H9 (cell line): ENCODE results near the gene GRIN2D. TPM values are rescaled to one million over a fixed set of nuclear protein-coding genes. Genes with fewer than 3 reads are reported as not detected.

Experiments
- DNase-seq: peaks from one replicate; pipeline ENCODE4 v3.0.0-alpha.2; 2017
- H2AFZ ChIP-seq: one replicate; pipeline ENCODE4 v1.6.1; 2013; ENCODE audit warnings: mild to moderate bottlenecking, low read length, control low read depth, moderate library complexity
- H2AK5ac ChIP-seq: 2 replicates; pipeline ENCODE4 v1.6.1; 2013; ENCODE audit warnings: low read length, control low read depth, mixed read lengths; ENCODE audit not compliant: insufficient read length
- H2BK120ac ChIP-seq: one replicate; pipeline ENCODE4 v1.6.1; 2013; ENCODE audit warnings: low read depth, mild to moderate bottlenecking, low read length, control low read depth, inconsistent platforms; ENCODE audit not compliant: poor library complexity, severe bottlenecking
- H2BK12ac ChIP-seq: 2 replicates; pipeline ENCODE4 v1.6.1; 2013; ENCODE audit warnings: low read length, control low read depth, mixed read lengths, low read depth; ENCODE audit not compliant: insufficient read length
- H2BK15ac ChIP-seq: 2 replicates; pipeline ENCODE4 v1.6.1; 2013; ENCODE audit warnings: low read depth, low read length, control low read depth
- H2BK20ac ChIP-seq: one replicate; pipeline ENCODE4 v1.6.1; 2013; ENCODE audit warnings: low read depth, mild to moderate bottlenecking, low read length, control low read depth, inconsistent platforms; ENCODE audit not compliant: poor library complexity, severe bottlenecking
- H2BK5ac ChIP-seq: 2 replicates; pipeline ENCODE4 v1.6.1; 2013; ENCODE audit warnings: low read length, control low read depth, mixed read lengths; ENCODE audit not compliant: insufficient read length
- H3K14ac ChIP-seq: 2 replicates; pipeline ENCODE4 v1.6.1; 2013; ENCODE audit warnings: low read length, control low read depth; ENCODE audit not compliant: insufficient read depth
- H3K18ac ChIP-seq: 2 replicates; pipeline ENCODE4 v1.6.1; 2013; ENCODE audit warnings: low read depth, mild to moderate bottlenecking, mixed read lengths, low read length, control low read depth; ENCODE audit not compliant: insufficient read length
- H3K23ac ChIP-seq: 2 replicates; pipeline ENCODE4 v1.6.1; 2013; ENCODE audit warnings: low read length, control low read depth, mixed read lengths, low read depth; ENCODE audit not compliant: insufficient read length
- H3K23me2 ChIP-seq: 2 replicates; pipeline ENCODE4 v1.6.1; 2013; ENCODE audit warnings: low read depth, mild to moderate bottlenecking, mixed read lengths, low read length, control low read depth; ENCODE audit not compliant: insufficient read length, poor library complexity, severe bottlenecking
- H3K27ac ChIP-seq: 2 replicates; pipeline ENCODE4 v1.5.1; 2013; ENCODE audit warnings: low read length, control low read depth, mixed read lengths, low read depth; ENCODE audit not compliant: insufficient read length
- H3K27me3 ChIP-seq: 2 replicates; pipeline ENCODE4 v1.6.1; 2013; ENCODE audit warnings: low read length, control low read depth, inconsistent platforms; ENCODE audit not compliant: insufficient read depth
- H3K4ac ChIP-seq: 2 replicates; pipeline ENCODE4 v1.6.1; 2013; ENCODE audit warnings: low read depth, mild to moderate bottlenecking, control low read depth, inconsistent platforms, low read length, moderate library complexity
- H3K4me1 ChIP-seq: 2 replicates; pipeline ENCODE4 v1.6.1; 2013; ENCODE audit warnings: low read length, control low read depth, inconsistent platforms; ENCODE audit not compliant: insufficient read depth
- H3K4me2 ChIP-seq: 2 replicates; pipeline ENCODE4 v1.6.1; 2013; ENCODE audit warnings: low read length, control low read depth, mixed read lengths; ENCODE audit not compliant: insufficient read length, insufficient read depth
- H3K56ac ChIP-seq: 2 replicates; pipeline ENCODE4 v1.6.1; 2013; ENCODE audit warnings: low read depth, mild to moderate bottlenecking, mixed read lengths, low read length, control low read depth; ENCODE audit not compliant: insufficient read length
- H3K79me1 ChIP-seq: 2 replicates; pipeline ENCODE4 v1.6.1; 2013; ENCODE audit warnings: low read depth, mild to moderate bottlenecking, moderate library complexity, low read length, control low read depth, inconsistent platforms; ENCODE audit not compliant: insufficient read depth, poor library complexity, severe bottlenecking
- H3K79me2 ChIP-seq: 2 replicates; pipeline ENCODE4 v1.6.1; 2013; ENCODE audit warnings: low read length, control low read depth, inconsistent platforms; ENCODE audit not compliant: insufficient read depth
- H3K9ac ChIP-seq: 2 replicates; pipeline ENCODE4 v1.6.1; 2013; ENCODE audit warnings: low read length, control low read depth, mixed read lengths; ENCODE audit not compliant: insufficient read length; ENCODE audit errors: extremely low read depth
- H3K9me3 ChIP-seq: one replicate; pipeline ENCODE4 v1.6.1; 2013; ENCODE audit warnings: low read depth, low read length, inconsistent platforms; ENCODE audit not compliant: control insufficient read depth
- H3T11ph ChIP-seq: one replicate; pipeline ENCODE4 v1.6.1; 2013; ENCODE audit warnings: mild to moderate bottlenecking, low read length, control low read depth, inconsistent platforms
- H4K20me1 ChIP-seq: one replicate; pipeline ENCODE4 v1.6.1; 2013; ENCODE audit not compliant: control insufficient read depth, insufficient read length, insufficient read depth
- H4K5ac ChIP-seq: 2 replicates; pipeline ENCODE4 v1.6.1; 2013; ENCODE audit warnings: low read depth, mild to moderate bottlenecking, mixed read lengths, low read length, control low read depth; ENCODE audit not compliant: insufficient read length
- H4K8ac ChIP-seq: replicated peaks from 2 replicates; pipeline ENCODE4 v1.6.1; 2013; ENCODE audit warnings: low read length, control low read depth, mixed read lengths, low read depth; ENCODE audit not compliant: insufficient read length
- H4K91ac ChIP-seq: 2 replicates; pipeline ENCODE4 v1.6.1; 2013; ENCODE audit warnings: low read depth, mild to moderate bottlenecking, moderate library complexity, mixed read lengths, low read length, control low read depth; ENCODE audit not compliant: insufficient read length
- H3K27ac Mint-ChIP-seq, 3 experiments: 2 replicates in 2 of 3; 3 replicates in 1 of 3; pipeline ENCODE4 v1.8.0; 2020 to 2021; ENCODE audit warnings: mixed read lengths in 3 of 3, mild to moderate bottlenecking in 1 of 3, moderate library complexity in 1 of 3
- H3K27me3 Mint-ChIP-seq: 2 replicates; pipeline ENCODE4 v1.8.0; 2021; ENCODE audit warnings: low read depth, mild to moderate bottlenecking, moderate library complexity, mixed read lengths
- H3K36me3 Mint-ChIP-seq, 3 experiments: 2 replicates in 2 of 3; 3 replicates in 1 of 3; pipeline ENCODE4 v1.8.0; 2020 to 2021; ENCODE audit warnings: low read depth in 3 of 3, mixed read lengths in 3 of 3; ENCODE audit not compliant: insufficient read depth in 1 of 3
- H3K4me1 Mint-ChIP-seq, 2 experiments: 2 replicates each; pipeline ENCODE4 v1.8.0; 2020; ENCODE audit warnings: mixed read lengths in 2 of 2
- H3K4me3 Mint-ChIP-seq, 2 experiments: 2 replicates in 1 of 2; 3 replicates in 1 of 2; pipeline ENCODE4 v1.8.0; 2020 to 2021; ENCODE audit warnings: mild to moderate bottlenecking in 2 of 2, mixed read lengths in 2 of 2, moderate library complexity in 1 of 2
- H3K9me3 Mint-ChIP-seq, 2 experiments: 2 replicates in 1 of 2; 3 replicates in 1 of 2; pipeline ENCODE4 v1.8.0; 2020; ENCODE audit warnings: mild to moderate bottlenecking in 2 of 2, mixed read lengths in 2 of 2, moderate library complexity in 1 of 2
- WGBS: extraction: QIAGEN DNeasy Blood & Tissue Kit; methylation state at CpG from one replicate; pipeline ENCODE4 v1.1.7; 2013; ENCODE audit warnings: missing lambda C conversion rate, low lambda C conversion rate, mixed read lengths; ENCODE audit not compliant: insufficient read length; ENCODE audit errors: extremely low coverage; 5-methylcytosine and 5-hydroxymethylcytosine counted together
- total RNA-seq: library from RNA; stranded (reverse); gene quantifications from 2 replicates; pipeline ENCODE4 v1.2.1, GENCODE V29; 2021
- TF ChIP-seq, protein P1 (sequence below): fragments of 200-600 bp; sonication (generic); conservative IDR thresholded peaks from 3 replicates; pipeline ENCODE4 v1.8.0; 2021; ENCODE audit warnings: antibody characterized with exemption, mild to moderate bottlenecking

GRIN2D gene
- total RNA-seq, 1 experiment from 2014 or later, result 5.9 TPM

DNA sequence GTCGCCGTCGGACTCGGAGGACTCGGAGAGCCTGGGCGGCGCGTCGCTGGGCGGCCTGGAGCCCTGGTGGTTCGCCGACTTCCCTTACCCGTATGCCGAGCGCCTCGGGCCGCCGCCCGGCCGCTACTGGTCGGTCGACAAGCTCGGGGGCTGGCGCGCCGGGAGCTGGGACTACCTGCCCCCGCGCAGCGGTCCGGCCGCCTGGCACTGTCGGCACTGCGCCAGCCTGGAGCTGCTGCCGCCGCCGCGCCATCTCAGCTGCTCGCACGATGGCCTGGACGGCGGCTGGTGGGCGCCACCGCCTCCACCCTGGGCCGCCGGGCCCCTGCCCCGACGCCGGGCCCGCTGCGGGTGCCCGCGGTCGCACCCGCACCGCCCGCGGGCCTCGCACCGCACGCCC, 49.8 kb downstream of the GRIN2D start:
- Histone ChIP-seq H4K91ac (no peak overlapping the region), H2BK12ac (no peak overlapping the region), H3K56ac (no peak overlapping the region), H3K9ac (no peak overlapping the region), H3K27me3 (no peaks in the 10 kb centered on the region), H3K4ac (no peak overlapping the region), H2BK120ac (no peak overlapping the region), H3K14ac (no peak overlapping the region), H3K79me2 (0 out of 2 replicates have a peak, but pooled peaks cover 2% of the 10 kb centered on the region), H4K20me1 (no peaks in the 10 kb centered on the region), H2AK5ac (no peak overlapping the region), H3K23me2 (peaks cover 8% of the 10 kb centered on the region), H2BK20ac (no peak overlapping the region), H3K9me3 (no peaks in the 10 kb centered on the region), H3T11ph (no peak overlapping the region), H3K4me2 (no peak overlapping the region), H3K27ac (no peak overlapping the region), H2BK15ac (no peak overlapping the region), H3K79me1 (peaks cover 3% of the 10 kb centered on the region), H2AFZ (no peak overlapping the region), H3K18ac (no peak overlapping the region), H4K8ac (no peak overlapping the region), H3K4me1 (peaks cover 2% of the 10 kb centered on the region; the same call in 1 of the 2 replicates), H4K5ac (no peak overlapping the region), H3K23ac (no peak overlapping the region), H2BK5ac (no peak overlapping the region)
- no peaks in the 10 kb centered on the region for H3K27me3 Mint-ChIP-seq
- peaks cover 13 to 17% of the 10 kb centered on the region in 2 experiments for H3K4me1 Mint-ChIP-seq
- no peak overlapping the region for H3K27ac Mint-ChIP-seq
- peaks cover 15 to 29% (median 17%) of the 10 kb centered on the region in 3 experiments for H3K36me3 Mint-ChIP-seq
- no peaks in the 10 kb centered on the region; a peak in 1 of 5 replicates for H3K9me3 Mint-ChIP-seq
- no CpG with 5 or more reads among the region's 60 CpGs for whole genome bisulfite sequencing
- TF ChIP-seq, protein P1, sequence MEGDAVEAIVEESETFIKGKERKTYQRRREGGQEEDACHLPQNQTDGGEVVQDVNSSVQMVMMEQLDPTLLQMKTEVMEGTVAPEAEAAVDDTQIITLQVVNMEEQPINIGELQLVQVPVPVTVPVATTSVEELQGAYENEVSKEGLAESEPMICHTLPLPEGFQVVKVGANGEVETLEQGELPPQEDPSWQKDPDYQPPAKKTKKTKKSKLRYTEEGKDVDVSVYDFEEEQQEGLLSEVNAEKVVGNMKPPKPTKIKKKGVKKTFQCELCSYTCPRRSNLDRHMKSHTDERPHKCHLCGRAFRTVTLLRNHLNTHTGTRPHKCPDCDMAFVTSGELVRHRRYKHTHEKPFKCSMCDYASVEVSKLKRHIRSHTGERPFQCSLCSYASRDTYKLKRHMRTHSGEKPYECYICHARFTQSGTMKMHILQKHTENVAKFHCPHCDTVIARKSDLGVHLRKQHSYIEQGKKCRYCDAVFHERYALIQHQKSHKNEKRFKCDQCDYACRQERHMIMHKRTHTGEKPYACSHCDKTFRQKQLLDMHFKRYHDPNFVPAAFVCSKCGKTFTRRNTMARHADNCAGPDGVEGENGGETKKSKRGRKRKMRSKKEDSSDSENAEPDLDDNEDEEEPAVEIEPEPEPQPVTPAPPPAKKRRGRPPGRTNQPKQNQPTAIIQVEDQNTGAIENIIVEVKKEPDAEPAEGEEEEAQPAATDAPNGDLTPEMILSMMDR, result no peak
- H3K4me3 Mint-ChIP-seq, result no peak overlapping the region
- DNase-seq, result no peak

Other genes with a start within 250 kb of the GRIN2D start
- gene LIG1, start 223.3 kb upstream of the GRIN2D start, total RNA-seq, result 115 TPM in 2 replicates
- 6.4 and 8.9 TPM in 2 replicates for gene ZSWIM9, start 223.0 kb upstream of the GRIN2D start, total RNA-seq
- 20.3 and 21.0 TPM in 2 replicates for gene CARD8, start 137.8 kb upstream of the GRIN2D start, total RNA-seq
- 20.2 and 20.3 TPM in 2 replicates for gene ZNF114, start 123.6 kb upstream of the GRIN2D start, total RNA-seq
- 9.6 and 13.2 TPM in 2 replicates for gene EMP3, start 68.1 kb upstream of the GRIN2D start, total RNA-seq
- 15.2 and 16.0 TPM in 2 replicates for gene TMEM143, start 29.7 kb upstream of the GRIN2D start, total RNA-seq
- 0.31 TPM in 1 of 2 replicates, not detected in the other for gene SYNGR4, start 29.3 kb upstream of the GRIN2D start, total RNA-seq
- 195 and 198 TPM in 2 replicates for gene KDELR1, start 2.1 kb upstream of the GRIN2D start, total RNA-seq
- gene GRWD1, start 52.3 kb downstream of the GRIN2D start, total RNA-seq, result 92.0 and 94.6 TPM in 2 replicates
- 1.1 and 1.2 TPM in 2 replicates for gene KCNJ14, start 61.9 kb downstream of the GRIN2D start, total RNA-seq
- gene CYTH2, start 75.7 kb downstream of the GRIN2D start, total RNA-seq, result 97.1 and 103 TPM in 2 replicates
- gene LMTK3, start 118.2 kb downstream of the GRIN2D start, total RNA-seq, result 14.4 and 15.2 TPM in 2 replicates
- 1.3 and 1.7 TPM in 2 replicates for gene SULT2B1, start 158.5 kb downstream of the GRIN2D start, total RNA-seq
- gene SPACA4, start 213.1 kb downstream of the GRIN2D start, total RNA-seq, result not detected in 2 replicates
- gene FAM83E, start 221.4 kb downstream of the GRIN2D start, total RNA-seq, result 9.2 and 9.5 TPM in 2 replicates
- 1,855 and 1,874 TPM in 2 replicates for gene RPL18, start 225.5 kb downstream of the GRIN2D start, total RNA-seq
- 55.0 and 57.2 TPM in 2 replicates for gene SPHK2, start 225.8 kb downstream of the GRIN2D start, total RNA-seq
- 11.4 and 12.6 TPM in 2 replicates for gene DBP, start 243.7 kb downstream of the GRIN2D start, total RNA-seq